HG03196 (cell line): ENCODE measurements around the gene LSM10.

Experiments used
- ATAC-seq: cut with Tn5 transposase; IDR thresholded peaks from one replicate; pipeline ENCODE4 v1.9.1; 2021; ENCODE audit not compliant: unreplicated experiment

LSM10 gene

DNA sequence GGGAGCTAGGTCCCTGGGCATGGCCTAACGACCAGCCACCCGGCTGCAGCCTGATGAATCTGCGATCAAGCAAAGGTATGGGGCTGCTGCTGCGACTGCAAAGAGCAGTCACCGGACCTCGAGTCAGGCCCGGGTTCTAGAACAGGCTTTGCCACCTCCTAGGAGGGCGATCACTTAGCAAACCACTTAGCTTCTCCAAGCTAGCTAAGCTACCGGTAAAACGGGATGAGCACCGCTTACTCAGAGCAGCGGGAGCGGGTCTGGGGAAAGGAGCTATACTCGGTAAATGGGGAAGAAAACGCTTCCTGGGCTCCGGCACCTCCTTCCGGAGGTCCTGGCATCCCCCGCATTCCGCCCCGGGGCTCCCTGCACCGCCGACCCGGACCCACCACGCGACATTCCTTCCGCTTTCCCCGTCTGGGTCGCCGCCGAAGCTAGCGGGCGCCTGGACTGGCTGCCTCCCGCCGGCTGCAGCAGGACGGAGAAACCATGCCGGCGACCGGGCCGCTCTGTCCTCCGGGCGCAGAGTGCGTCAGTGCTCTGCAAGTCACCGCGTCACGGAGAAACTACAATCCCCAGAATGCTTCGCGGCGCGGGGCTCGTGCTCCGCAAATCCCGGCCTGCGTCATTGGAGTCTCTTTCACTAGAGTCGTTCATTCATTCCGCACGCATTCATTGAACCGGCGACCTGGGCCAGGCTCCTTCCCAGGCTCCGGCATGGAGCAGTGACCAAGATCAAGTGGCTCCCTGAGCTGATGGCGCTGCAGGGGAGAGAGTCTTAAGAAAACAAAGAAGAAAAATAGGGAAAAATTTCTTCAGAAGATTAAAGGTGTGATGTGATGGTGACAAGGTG lies at the start of gene LSM10:
LSM10 (minus strand) TSS at position 531 of the 853 bp plus-strand sequence. CDS start 3,779 bp downstream, outside the sequence.
- peak; percentile 70 for ATAC-seq

DNA sequence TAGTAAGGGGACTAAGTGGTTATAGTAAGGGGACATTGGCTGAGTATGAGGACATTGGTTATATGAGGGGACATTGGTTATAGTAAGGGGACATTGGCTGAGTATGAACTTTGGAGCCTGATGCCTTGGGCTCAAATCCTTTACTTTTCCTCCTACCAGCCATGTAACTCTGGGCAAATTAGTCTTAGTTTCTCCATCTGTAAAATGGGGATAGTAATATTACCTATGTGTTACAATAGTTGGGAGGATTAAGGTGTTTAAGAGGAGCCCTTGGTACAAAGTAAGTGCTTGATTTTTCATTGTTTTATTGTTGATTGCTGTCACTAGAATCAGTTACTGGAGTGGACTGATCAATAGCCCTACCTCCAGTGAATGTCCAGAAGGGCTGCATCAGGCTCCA lies 49.7 kb upstream of the LSM10 start:
- no peak for ATAC-seq

DNA sequence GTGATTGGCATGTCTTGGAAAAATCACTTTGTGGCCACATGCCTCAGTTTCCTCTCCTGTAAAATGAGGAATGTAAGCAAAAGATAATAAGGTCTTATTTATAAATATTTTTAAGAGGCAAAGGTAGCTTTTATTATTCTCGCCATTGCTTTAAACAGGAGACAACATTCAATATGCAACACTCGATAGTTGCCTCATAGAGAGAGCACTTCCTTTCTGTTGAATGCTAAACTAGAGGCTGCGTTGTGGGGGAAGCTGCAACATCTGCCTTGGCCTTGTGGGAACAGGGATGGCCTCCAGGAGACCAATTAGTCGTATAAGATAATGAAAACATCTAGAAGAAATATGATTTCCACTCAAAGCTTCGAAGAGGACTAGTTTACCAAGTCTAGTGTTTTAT lies 49.0 kb upstream of the LSM10 start:
- no peak for ATAC-seq

DNA sequence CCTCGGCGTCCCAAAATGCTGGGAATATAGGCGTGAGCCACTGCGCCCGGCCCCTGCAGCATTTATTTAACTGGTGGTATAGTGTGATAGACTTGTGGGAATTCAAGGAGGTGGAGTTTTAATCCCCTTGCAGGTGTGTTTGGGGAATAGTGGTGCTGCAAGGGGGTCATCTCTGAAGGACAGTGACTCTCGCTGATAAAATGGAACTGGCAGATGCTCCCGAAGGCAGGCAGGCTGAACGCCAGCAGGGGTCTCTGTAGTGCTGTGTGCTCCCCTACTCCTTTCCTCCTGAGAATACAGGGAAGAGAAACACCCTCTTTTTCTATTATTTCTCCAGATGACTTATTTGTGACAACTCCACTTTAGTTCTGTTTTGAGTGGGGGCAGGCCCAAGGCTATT lies 48.6 kb upstream of the LSM10 start:
- ATAC-seq: no peak

DNA sequence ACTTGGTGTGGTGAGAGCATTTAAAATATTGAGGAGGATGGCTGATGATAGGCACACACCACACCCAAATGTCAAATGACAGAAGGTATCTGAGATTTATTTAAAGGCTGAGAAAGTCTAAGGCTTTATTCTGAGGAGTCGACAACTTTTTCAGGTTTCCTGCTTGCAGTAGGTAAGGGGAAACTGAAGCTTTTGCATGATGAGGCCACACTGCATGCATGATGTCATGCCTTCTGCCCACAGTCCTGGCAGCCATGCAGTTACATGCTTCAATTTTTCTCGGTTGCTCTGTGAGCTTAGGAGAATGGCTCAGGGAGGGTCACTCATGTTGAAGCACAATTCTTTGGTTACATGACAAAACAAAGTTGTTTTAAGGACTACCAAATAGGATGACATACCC lies 45.6 kb upstream of the LSM10 start:
- no peak for ATAC-seq

DNA sequence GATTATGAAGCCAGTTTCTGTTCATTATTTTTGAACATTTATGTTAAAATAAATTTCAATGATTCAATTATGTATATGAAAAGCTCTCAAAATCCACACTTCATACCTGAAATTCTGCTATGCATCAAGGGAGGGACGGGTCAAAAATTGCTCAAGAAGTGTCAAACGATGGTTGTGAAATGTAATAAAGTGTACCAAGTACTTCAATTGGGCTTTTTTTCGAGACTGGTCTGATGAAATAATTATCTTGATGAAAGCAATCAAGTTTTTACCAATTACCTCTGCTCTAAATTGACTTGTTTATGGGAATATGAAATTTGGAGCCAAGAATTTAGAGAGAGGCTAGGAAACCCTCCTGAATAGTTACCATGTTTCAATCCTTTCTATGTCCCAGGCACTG lies 44.6 kb upstream of the LSM10 start:
- no peak for ATAC-seq

DNA sequence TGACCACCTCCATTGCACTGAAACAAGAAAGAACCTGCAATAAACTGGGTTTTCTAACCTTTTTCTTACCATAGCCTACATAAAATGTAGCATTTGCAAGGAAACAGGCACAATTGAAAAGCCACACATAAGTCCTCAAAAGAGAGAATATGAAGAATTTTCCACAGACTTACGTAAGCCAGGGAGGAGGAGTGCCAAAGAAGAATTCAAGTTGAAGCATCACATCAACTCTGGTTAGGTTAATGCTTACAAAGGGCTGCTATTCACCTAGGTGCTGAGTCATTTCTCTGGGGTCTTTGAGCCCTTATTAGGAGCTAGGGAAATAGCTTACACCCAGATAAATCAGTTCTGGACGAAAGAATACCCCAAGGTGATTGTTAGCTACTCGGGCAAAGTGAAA lies 42.9 kb upstream of the LSM10 start:
- ATAC-seq: no peak

DNA sequence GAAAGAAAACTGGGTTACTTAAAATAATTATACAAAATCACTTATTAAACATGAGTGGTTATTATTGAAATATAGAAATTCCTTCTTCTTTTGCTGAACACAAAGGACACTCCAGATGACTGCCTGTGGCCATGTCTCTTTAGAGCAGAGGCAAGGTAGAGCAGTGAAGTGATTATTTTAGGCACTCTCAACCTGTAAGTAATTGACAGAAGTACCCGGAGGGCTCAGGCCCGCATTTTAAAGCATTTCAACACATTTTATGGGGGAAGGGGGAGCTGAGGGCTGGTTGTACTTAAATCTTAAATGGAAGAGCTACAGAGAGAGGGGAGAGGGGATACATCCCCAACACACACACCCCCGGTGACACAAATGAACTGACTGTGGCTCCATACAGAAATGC lies 42.3 kb upstream of the LSM10 start:
- no peak for ATAC-seq

DNA sequence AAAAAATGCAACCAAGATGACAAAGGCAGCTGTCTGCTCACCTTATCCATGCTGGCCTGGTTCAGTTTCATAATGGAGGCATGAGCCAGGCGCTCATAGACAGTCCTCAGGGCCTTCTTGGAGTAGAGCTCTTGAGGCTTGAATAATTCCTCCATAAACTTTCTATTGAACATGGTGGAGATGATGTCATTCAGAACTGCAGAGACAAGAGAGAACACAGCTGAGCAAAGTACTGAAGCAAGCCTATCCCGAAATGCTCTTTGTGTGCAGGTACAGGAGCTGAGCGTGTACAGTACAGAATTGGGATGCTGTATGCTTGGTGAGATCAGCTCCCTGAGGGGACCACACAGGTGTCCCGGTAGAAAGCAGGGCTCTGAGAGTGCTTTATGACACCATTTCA lies 41.0 kb upstream of the LSM10 start:
- ATAC-seq: no peak

DNA sequence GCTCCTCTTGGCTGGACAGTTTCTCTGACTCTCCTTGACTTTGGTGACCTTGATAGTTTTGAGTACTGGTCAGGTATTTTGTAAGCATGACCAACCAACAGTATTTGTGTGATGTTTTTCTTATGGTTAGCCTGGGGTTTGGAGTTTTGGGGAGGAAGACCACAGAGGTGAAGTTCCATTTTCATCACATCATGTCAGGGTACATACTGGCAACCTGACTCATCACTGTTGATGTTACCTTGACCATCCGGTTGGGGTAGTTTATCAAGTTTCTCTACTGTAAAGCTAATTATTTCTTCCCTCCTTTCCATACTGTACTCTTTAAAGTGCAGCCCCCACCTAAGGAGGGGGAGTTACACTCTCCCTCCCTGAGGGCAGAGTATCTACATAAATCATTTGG lies 39.1 kb upstream of the LSM10 start:
- ATAC-seq: no peak

DNA sequence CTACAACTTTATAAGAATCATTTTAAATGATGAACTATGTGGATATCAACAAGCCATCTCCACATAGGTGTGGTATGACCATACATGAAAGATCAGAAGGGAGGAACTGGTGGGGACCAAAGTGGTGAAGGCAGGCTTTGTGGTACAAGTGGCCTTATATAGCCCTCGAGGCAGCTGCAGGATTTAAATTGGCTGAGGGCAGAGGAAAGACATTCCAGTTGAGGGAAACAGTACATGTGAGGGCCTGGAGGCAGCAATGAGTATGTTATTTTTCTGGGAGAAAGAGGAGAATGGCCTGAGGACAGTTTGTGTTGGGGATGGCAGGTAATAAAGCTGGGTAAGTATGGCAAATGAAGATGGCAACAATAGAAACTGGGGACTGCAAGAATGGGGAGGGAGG lies 35.4 kb upstream of the LSM10 start:
- no peak for ATAC-seq

DNA sequence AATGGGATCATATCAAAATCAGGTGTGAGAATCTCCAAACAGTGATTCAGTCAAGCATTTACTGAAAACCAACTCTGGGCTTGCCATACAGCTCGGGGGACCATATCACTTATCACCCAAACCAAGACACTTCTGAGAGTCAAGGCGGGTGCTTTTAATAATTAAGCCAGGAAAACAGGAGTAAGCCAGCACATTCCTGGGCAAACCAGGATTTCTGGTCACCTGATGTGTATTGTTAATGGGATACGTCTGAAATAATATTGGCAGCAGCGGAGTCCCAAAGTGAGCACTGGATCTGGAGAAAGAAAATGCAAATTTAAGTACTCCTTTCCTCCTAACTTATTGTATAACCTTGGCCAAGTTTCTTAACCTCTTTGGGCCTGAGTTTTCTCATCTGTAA lies 34.9 kb upstream of the LSM10 start:
- no peak for ATAC-seq

DNA sequence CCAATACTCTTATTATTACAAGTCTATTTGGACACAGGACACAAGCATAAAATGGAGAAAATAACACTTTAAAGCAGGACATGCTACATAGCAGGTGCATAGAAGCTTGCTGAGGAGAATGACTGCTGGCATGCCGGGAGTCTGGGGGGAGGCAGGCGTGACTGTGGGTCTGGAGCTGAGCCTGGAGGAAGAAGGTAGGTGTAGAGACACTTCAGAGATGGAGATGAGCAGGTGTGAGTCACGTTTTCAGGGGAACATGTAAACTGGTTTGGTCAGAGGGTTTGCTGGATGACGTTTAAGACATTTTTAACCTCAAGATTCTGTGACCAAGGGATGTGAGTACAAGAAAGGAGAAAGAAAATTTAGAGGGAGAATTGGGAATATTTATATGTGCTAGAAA lies 28.1 kb upstream of the LSM10 start:
- ATAC-seq: no peak

DNA sequence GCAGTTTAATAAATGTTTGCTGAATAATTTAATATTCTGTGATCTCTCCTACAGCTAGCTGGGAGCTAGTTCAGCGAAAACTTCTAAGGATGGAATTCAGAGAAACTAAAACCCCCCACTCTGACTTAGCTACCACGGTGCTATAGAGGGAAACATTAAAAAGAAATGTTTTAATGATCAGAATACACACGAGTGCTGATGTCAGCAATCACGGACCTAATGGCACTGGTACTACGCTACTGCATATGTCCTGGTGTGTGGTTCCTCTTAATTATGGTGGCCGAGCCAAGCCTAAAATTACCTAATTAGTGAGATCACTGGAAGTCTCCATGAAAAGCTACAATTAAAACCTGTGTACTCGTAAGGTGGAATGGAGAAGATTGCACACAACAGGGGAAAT lies 23.9 kb upstream of the LSM10 start:
- no peak for ATAC-seq

DNA sequence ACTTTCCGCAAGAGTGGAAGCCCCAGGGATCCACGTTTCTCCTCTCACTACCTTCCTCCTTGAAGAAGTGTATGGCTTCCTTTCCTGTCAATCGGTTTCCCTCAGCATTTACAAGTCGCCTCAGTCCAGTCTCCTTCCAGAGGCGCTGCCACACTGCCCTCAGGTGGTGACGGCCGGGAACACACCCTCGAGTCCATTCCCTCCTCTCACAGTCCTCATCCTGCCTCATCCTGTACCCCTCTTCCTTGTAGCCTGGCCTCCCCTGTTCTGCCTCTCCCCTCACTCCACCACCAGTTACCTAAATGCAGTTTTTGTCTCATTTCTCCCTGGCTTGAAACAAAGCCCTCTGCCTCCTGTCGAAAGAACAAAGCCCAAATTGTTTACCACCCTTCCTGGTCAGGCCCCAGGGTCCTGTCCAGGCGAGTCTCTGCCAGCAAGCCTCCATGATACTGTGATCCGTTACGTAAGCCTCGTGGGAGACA lies 23.2 kb upstream of the LSM10 start:
- peak; percentile 83 for ATAC-seq

DNA sequence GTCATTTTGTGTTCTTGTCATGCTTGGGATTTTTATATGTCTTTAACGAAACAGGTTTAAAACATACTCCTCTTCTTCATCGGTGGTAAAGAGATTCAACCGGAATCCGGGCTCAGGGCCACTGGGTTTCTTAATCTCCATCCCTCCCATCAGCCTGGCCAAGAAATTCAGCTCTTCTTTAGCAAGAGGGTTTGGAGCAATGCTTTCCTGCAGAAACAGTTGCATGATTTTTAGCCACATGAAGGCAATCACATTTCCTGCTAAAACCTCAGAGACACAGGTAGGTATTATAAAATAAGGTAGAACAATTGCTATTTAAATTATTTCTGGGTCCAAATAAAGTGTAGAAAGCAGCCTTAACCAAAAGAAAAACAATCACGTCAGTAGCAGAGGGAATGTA lies 22.7 kb upstream of the LSM10 start:
- no peak for ATAC-seq

DNA sequence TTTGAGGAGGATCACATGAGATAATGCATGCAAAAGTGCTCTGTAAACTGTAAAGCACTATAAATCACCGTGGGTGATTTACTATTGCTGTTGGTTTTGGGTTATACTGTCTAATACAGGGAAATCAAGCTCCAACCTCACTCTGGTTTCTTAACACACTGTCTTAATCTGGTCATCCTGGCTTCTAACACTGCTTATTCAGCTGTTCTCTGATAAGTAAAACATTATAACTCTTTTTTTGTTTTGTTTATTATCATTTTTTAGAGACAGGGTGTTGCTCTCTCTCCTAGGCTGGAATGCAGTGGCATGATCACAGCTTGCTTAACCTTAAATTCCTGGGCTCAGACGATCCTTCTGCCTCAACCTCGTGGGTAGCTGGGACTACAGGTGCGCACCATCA lies 21.9 kb upstream of the LSM10 start:
- ATAC-seq: no peak

DNA sequence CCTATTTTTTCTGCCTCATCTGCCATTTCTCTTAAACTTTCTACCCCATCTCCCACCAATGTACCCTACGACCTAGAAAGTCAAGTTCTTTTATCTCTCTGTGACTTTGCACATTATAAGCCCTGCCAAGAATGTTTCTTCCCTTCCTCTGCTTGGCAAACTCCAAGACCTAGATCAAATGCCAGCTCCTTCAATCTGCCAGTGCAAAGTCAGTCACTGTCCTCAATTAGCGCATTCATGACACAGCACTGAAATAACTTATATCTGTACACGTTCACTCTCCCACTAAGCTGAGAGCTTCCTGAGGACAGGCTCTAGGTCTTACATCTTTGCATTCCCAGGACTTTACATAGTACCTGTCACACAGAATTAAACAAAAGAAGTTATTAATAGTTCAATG lies 21.4 kb upstream of the LSM10 start:
- ATAC-seq: no peak

DNA sequence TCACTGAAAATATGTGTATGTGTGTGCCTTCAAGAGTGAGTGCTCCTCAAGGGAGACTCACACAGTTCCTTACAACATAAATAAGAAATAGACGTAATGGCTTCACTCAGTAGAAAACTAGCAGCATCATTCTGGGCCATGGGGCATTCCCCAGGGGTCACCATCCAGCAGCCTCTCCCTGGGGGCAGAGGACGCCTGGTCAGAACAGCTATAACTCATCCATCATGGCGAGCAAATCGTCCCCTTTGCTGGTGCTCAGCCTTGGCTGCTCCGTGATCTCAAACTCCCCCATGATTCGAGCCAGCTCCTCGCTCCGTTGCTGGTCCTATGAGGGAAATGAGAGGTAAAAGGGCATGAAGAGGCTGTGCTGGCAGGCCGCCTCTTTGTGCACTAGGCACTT lies 20.2 kb upstream of the LSM10 start:
- ATAC-seq: no peak

DNA sequence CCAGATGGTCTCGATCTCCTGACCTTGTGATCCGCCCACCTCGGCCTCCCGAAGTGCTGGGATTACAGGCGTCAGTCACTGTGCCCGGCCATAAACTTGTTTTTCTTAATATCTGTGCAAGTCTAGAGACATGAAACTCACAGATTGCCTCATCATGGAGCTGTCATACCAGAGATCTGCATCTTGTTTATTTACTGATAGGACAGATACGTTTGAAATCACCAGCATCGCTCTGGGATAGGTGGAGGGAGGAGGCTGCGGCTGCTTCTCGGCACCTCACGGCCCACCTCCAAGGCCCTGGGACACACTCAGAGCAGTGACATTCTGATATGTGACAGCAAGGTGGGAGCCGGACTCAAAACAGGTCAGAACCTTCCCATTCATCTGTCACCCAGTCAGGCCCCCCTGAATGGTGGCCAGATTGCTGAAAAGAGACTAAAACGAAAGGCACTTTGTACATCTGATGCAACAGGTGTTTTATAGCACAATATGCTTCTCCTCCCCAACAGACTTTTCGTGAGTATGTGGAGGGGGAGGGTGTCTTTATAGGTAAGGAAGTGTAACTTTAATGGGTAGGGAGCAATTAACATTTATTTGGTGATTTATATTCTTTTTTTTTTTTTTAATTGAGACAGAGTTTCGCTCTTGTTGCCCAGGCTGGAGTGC lies 18.1 kb upstream of the LSM10 start:
- no peak for ATAC-seq

DNA sequence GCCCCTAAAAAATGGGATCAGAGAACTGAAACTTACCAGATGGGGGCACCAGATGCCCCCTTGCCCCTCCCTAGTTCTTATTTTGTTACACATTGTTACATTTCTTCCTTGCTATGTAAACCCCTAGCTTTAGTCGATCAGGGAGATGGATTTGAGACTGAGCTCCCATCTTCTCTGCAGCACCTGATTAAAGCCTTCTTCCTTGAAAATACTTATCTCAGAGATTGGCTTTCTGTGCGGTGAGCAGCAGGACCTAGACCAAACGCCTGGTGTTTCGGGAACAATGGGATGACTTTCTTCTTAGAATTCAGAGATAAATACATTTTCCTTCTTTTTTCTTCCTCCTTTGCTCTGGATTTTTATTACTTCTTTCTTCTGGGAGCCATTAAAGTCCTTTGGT lies 16.7 kb upstream of the LSM10 start:
- no peak for ATAC-seq
